ENCODE data around the gene TSPAN10. TPM values are rescaled to one million over a fixed set of nuclear protein-coding genes. Genes with fewer than 3 reads are reported as not detected.
A peak's percentile ranks its signal among the peaks of the same experiment; 100 is the strongest.

TSPAN10 gene
- total and polyA plus RNA-seq, 2 of the 13 experiments (the other 11 are each of a cell fraction or from before 2014, with no cell fraction given): 0.54 to 0.75 TPM

DNA sequence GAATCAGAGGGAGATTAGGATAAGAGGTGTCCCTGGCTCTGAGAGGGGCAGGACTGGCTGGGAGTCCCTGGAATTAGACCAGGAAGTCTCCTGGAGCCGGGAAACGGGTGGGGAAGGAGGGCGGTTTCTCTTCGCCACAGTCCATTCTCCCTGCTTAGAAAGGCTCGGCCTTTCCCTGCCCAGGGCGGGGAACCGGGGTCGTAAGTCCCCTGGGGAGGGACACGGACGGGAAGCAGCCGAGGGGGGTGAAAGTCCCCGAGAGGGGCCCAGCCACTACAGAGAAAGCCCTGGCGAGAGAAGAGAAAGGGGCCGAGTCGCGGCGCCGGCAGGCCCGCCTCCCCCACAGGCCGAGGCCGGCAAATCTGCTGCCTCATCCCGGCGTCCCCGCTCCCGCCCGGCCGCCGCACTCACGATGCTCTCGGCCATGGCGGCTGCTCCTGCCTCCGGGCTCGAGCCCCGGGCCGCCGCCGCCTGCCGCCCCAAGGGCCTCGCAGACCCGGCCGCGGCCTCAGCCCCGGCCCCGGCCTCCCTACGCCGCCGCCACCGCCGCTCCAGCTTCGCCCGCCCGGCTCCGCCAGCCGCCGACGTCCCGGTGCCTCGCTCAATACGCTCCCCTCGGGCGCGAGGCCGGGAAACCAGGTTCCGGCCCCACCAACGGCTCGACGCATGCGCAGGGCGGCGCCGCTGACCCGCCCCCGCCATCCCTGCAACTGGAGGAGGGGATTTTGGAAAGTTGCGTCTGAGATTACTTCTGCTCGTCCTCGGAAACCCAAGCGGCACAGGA is at the start of gene TSPAN10, which contains the start of gene NPLOC4 (continued):
- TF ChIP-seq ARNTL (CRISPR knock-in tag; IDR thresholded peaks at IDR 0.05) (no peak), RCOR2 (CRISPR knock-in tag; IDR thresholded peaks at IDR 0.05) (no peak), ETV6 (CRISPR knock-in tag; conservative IDR thresholded peaks at IDR 0.05) (peak; percentile 97; the same call in 1 of the 2 replicates), THAP8 (CRISPR knock-in tag; IDR thresholded peaks at IDR 0.05; ENCODE audit: borderline replicate concordance) (no peak; the same call in 1 of the 2 replicates), ZNF430 (CRISPR knock-in tag; IDR thresholded peaks at IDR 0.05) (peak; percentile 92), TBX2 (CRISPR knock-in tag; IDR thresholded peaks at IDR 0.05; ENCODE audit: borderline replicate concordance) (no peak), ZNF737 (CRISPR knock-in tag; IDR thresholded peaks at IDR 0.05; ENCODE audit: borderline replicate concordance) (no peak), GABPB1 (CRISPR knock-in tag; IDR thresholded peaks at IDR 0.05) (peak; percentile 95), SALL1 (CRISPR knock-in tag; IDR thresholded peaks at IDR 0.05) (peak; percentile 86), MED8 (CRISPR knock-in tag; IDR thresholded peaks at IDR 0.05; ENCODE audit: insufficient replicate concordance) (peak; percentile 96), ZSCAN25 (CRISPR knock-in tag; IDR thresholded peaks at IDR 0.05) (peak; percentile 98), E2F2 (CRISPR knock-in tag; IDR thresholded peaks at IDR 0.05; ENCODE audit: borderline replicate concordance) (no peak), SP4 (CRISPR knock-in tag; IDR thresholded peaks at IDR 0.05) (peak; percentile 87), ZSCAN20 (CRISPR knock-in tag; IDR thresholded peaks at IDR 0.05; ENCODE audit: borderline replicate concordance) (peak; percentile 70; the same call in 1 of the 2 replicates), ZNF20 (CRISPR knock-in tag; IDR thresholded peaks at IDR 0.05) (no peak), ESRRA (CRISPR knock-in tag; IDR thresholded peaks at IDR 0.05; ENCODE audit: low read depth) (no peak; the same call in 1 of the 2 replicates), ZNF335 (CRISPR knock-in tag; IDR thresholded peaks at IDR 0.05) (peak; percentile 71; the same call in 1 of the 2 replicates), MYC (CRISPR knock-in tag; IDR thresholded peaks at IDR 0.05; ENCODE audit: borderline replicate concordance) (peak; percentile 88), ZZZ3 (CRISPR knock-in tag; IDR thresholded peaks at IDR 0.05; ENCODE audit: borderline replicate concordance) (peak; percentile 79; the same call in 1 of the 2 replicates), ZNF34 (CRISPR knock-in tag; IDR thresholded peaks at IDR 0.05; ENCODE audit: borderline replicate concordance) (peak; percentile 74; the same call in 1 of the 2 replicates), ZNF343 (CRISPR knock-in tag; IDR thresholded peaks at IDR 0.05) (peak; percentile 66; the same call in 1 of the 2 replicates), MYNN (CRISPR knock-in tag; IDR thresholded peaks at IDR 0.05; ENCODE audit: low read depth) (peak; percentile 53; the same call in 1 of the 2 replicates), ARHGAP35 (CRISPR knock-in tag; IDR thresholded peaks at IDR 0.05; ENCODE audit: borderline replicate concordance) (peak; percentile 93; the same call in 1 of the 2 replicates), ZNF746 (CRISPR knock-in tag; IDR thresholded peaks at IDR 0.05) (0 out of 2 replicates have a peak, but pooled peaks have one; percentile 58), SPEN (CRISPR knock-in tag; IDR thresholded peaks at IDR 0.05; ENCODE audit: low read depth) (peak; percentile 97), ZNF564 (CRISPR knock-in tag; IDR thresholded peaks at IDR 0.05) (peak; percentile 80; the same call in 1 of the 2 replicates), PAF1 (CRISPR knock-in tag; IDR thresholded peaks at IDR 0.05) (no peak)
- TF ChIP-seq, protein P1, sequence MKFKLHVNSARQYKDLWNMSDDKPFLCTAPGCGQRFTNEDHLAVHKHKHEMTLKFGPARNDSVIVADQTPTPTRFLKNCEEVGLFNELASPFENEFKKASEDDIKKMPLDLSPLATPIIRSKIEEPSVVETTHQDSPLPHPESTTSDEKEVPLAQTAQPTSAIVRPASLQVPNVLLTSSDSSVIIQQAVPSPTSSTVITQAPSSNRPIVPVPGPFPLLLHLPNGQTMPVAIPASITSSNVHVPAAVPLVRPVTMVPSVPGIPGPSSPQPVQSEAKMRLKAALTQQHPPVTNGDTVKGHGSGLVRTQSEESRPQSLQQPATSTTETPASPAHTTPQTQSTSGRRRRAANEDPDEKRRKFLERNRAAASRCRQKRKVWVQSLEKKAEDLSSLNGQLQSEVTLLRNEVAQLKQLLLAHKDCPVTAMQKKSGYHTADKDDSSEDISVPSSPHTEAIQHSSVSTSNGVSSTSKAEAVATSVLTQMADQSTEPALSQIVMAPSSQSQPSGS (CRISPR knock-in tag; IDR thresholded peaks at IDR 0.05): peak; percentile 93

Measured in HepG2 (cell line).